Measurements from ENCODE around the gene C6orf89. TPM values are rescaled to one million over a fixed set of nuclear protein-coding genes. Genes with fewer than 3 reads are reported as not detected.

C6orf89 gene
- total and polyA plus RNA-seq, 5 experiments from 2014 or later, result 37.4 to 44.9 (median 41.9) TPM

GRCh38 chr6:36969240-36969691 lies 83.5 kb downstream of the C6orf89 start:
- H3K4me3 Mint-ChIP-seq, result no peak overlapping the region
- POLR2A ChIA-PET, result interaction anchor here (0.6 to 1.5 kb wide), 2 partner anchors 16 to 17 kb away, joined by 3 read pairs; partner anchors contain the start of gene MTCH1
- no peaks in the 10 kb centered on the region for H3K27me3 Mint-ChIP-seq
- ATAC-seq, result no peak
- H3K9me3 Mint-ChIP-seq, result no peaks in the 10 kb centered on the region
- peaks cover 0 to 75% (median 3%) of the 10 kb centered on the region in 3 donors for H3K36me3 Mint-ChIP-seq
- peaks cover 6 to 15% (median 10%) of the 10 kb centered on the region in 4 donors for H3K4me1 Mint-ChIP-seq
- DNase-seq, result no peak
- H3K27ac Mint-ChIP-seq, result peak overlapping the region in 1 of 10 donors; percentile 56

GRCh38 chr6:36969988-36970891 lies 84.5 kb downstream of the C6orf89 start:
- H3K9me3 Mint-ChIP-seq, result no peaks in the 10 kb centered on the region
- H3K4me1 Mint-ChIP-seq, result peaks cover 0 to 5% (median 1%) of the 10 kb centered on the region in 4 donors
- no peak for DNase-seq
- POLR2A ChIA-PET, result interaction anchor here (1.0 to 1.5 kb wide), 2 partner anchors 14 to 16 kb away, joined by 3 to 5 read pairs; partner anchors contain the start of gene MTCH1
- H3K27ac Mint-ChIP-seq, result peak overlapping the region in 2 of 10 donors; percentile 13 to 15
- no peak for ATAC-seq
- H3K27me3 Mint-ChIP-seq, result no peaks in the 10 kb centered on the region
- no peak overlapping the region for H3K4me3 Mint-ChIP-seq
- H3K36me3 Mint-ChIP-seq, result peaks cover 0 to 84% (median 3%) of the 10 kb centered on the region in 3 donors

DNA sequence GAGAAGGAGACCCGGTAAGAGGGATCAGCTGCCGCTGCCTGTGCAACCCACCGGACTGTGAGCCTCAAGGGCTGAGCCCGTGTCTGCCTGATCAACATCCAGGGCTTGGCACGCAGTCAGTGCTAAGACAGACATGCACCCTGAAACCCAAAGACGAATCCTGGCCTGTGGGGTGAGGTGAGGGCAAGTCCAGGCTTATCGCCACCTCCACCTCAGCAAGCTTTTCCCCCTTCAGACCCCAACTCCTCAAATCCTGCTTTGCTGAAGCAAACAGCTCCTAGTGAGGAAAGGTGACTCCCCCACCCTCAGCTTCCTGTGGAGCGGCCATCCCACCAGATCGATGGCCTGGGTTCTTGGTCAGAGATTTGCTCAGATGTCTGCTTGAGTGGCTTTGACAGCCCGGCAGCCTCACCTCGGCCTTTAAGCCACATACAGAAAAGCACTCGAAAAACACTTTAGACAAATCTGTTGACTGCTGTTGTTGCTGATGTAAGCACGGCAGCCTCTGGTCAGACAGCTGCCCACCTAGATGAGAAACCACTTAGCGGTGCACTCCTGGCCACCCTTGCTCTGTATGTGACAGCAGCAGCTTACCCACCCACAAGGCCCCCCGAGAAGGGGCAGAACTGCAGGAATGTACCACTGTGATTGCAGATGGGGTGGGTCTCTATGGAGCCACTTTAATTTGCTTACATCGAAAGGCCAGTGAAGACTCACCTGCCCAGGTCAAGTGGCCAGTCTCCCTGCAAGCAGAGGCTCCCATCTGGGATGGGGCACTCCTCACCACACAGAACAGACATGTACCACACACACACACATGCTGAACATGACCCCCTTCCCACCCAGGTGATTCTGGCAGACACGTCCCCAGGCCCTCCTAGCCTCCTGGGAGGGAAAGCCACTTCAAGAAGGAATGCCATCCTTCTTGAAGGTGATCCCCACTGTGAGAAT lies 85.4 kb downstream of the C6orf89 start:
- Mint-ChIP-seq H3K36me3 (peaks cover 0 to 93% (median 8%) of the 10 kb centered on the region in 3 donors), H3K4me3 (no peak overlapping the region), H3K27me3 (no peaks in the 10 kb centered on the region), H3K9me3 (no peaks in the 10 kb centered on the region), H3K4me1 (no peaks in the 10 kb centered on the region), H3K27ac (peak overlapping the region in 1 of 10 donors; percentile 75)
- ATAC-seq, result no peak
- no peak for DNase-seq
- POLR2A ChIA-PET, result no interaction called here

DNA sequence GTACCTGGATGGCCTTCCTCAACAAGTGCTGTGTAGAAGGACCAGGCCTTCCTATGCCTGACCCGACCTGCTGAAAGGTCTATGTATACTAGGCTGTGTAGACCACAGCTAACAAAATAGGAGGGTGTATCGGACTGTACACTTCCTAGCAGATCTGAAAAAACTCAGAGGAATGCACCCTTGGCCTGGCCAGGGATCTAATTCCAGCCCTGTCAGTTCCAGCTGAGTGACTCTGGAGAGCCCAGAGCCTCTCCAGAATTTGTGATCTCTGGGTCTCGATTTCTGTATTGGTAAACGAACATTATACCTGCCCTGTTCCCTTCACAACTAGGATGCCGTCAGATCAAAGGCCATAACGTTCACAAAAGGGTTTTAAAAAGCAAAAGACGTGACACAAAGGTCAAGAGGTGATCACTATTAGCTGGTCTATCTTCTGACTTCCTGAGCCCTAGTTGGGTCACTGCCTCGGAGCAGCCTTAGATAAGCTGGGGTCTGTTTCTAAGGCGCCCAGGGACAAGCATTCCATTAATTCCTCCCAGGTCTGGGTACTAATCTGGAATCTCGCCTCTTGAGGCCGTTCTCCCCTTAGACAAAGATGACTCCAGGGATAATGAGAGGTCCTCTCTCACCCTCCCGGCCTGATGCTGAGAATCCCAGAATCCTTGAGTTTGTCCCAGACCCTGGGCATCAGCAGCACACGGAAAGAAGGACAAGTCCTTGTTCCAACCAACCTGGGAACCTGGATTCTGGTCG lies 86.3 kb downstream of the C6orf89 start:
- Mint-ChIP-seq H3K4me1 (no peaks in the 10 kb centered on the region), H3K36me3 (peaks cover 0 to 95% (median 8%) of the 10 kb centered on the region in 3 donors), H3K9me3 (no peaks in the 10 kb centered on the region), H3K27ac (peak overlapping the region in 6 of 10 donors; percentile 1 to 68 (median 42)), H3K27me3 (no peaks in the 10 kb centered on the region), H3K4me3 (no peak overlapping the region)
- POLR2A ChIA-PET, result no interaction called here
- DNase-seq (no peak), ATAC-seq (no peak)

DNA sequence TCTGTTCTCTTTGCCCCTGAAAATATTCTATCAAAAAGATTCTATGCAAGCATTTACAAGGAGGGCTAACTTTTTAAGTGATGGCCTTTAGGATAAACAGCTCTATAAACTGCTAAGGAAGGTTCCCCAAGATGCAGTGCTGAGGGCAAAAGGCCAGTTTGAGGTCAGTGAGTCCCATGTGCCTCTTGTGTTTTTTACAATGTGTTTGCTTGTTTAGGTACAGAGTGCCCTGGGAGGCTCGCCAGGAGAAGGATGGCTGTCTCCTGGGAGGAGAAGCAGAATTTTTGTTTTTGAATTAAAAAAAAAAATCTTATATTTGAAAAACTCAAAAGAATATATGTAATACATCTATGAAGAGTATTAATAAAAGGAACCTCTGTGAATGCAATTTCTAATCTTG lies 87.4 kb downstream of the C6orf89 start:
- peaks cover 0 to 95% (median 16%) of the 10 kb centered on the region in 3 donors for H3K36me3 Mint-ChIP-seq
- DNase-seq (no peak), ATAC-seq (no peak)
- H3K4me1 Mint-ChIP-seq, result peaks cover 0 to 4% (median 0%) of the 10 kb centered on the region in 4 donors
- no peak overlapping the region for H3K27ac Mint-ChIP-seq
- POLR2A ChIA-PET, result no interaction called here
- no peak overlapping the region for H3K4me3 Mint-ChIP-seq
- H3K27me3 Mint-ChIP-seq, result no peaks in the 10 kb centered on the region
- H3K9me3 Mint-ChIP-seq, result no peaks in the 10 kb centered on the region

GRCh38 chr6:36973647-36974046 lies 87.9 kb downstream of the C6orf89 start:
- Mint-ChIP-seq H3K4me1 (peaks cover 0 to 4% (median 0%) of the 10 kb centered on the region in 4 donors), H3K27ac (peak overlapping the region in 1 of 10 donors; percentile 63), H3K4me3 (no peak overlapping the region), H3K9me3 (no peaks in the 10 kb centered on the region), H3K27me3 (no peaks in the 10 kb centered on the region), H3K36me3 (peaks cover 0 to 95% (median 16%) of the 10 kb centered on the region in 3 donors)
- ATAC-seq (no peak), DNase-seq (no peak)
- POLR2A ChIA-PET, result no interaction called here

DNA sequence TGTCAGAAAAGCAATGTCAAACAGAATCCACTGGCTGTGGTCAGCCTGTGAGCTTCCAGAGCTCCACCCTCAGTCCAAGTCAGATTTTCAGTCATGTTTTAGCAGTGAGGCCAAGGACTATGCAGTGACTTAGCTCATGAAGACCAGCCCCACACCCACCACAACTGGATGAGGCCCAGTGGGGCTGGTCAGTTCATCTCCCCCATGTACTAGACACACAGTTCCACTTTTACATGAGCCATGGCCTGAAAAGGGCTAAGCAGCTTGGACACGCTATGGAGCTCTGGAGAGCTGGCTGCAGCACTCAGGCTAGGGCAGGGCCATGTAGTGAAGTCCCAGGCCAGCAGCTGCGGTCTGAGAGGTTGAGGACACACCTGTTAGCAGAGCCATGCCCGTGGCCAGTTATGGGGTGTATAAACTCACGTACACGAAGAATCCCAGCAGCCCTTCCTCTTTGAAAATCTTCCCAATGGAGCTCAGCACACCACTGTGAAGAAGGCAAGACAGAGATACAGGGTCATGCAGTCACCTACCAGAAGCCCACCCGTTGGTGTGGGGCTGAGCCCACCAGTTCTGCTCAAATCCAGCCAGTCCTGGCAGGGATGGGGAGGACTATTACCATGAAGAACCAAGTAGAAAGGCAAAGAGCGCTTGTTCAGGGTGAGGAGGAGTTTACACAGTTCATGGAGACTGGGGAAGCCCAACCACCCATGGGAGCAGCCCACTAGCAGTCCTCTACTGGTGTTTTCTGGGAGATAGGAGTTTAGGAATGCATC lies 89.7 kb downstream of the C6orf89 start:
- ATAC-seq (no peak), DNase-seq (no peak)
- Mint-ChIP-seq H3K4me1 (peaks cover 11 to 19% (median 16%) of the 10 kb centered on the region in 4 donors), H3K36me3 (peaks cover 0 to 91% (median 13%) of the 10 kb centered on the region in 3 donors), H3K4me3 (no peak overlapping the region), H3K9me3 (no peaks in the 10 kb centered on the region), H3K27me3 (no peaks in the 10 kb centered on the region), H3K27ac (peak overlapping the region in 1 of 10 donors; percentile 55)
- POLR2A ChIA-PET, result interaction anchor here (1.1 to 1.9 kb wide), 2 partner anchors 11 to 22 kb away, joined by 3 to 7 read pairs; partner anchors contain the start of gene MTCH1

GRCh38 chr6:36976007-36976264 lies 90.2 kb downstream of the C6orf89 start:
- no peak for ATAC-seq
- Mint-ChIP-seq H3K27ac (no peak overlapping the region), H3K4me1 (peaks cover 16 to 24% (median 21%) of the 10 kb centered on the region in 4 donors), H3K27me3 (no peaks in the 10 kb centered on the region), H3K4me3 (no peak overlapping the region), H3K9me3 (no peaks in the 10 kb centered on the region), H3K36me3 (peaks cover 0 to 91% (median 13%) of the 10 kb centered on the region in 3 donors)
- no peak for DNase-seq
- POLR2A ChIA-PET, result interaction anchor here (1.1 to 1.9 kb wide), 2 partner anchors 10 to 22 kb away, joined by 3 to 7 read pairs; partner anchors contain the start of gene MTCH1

GRCh38 chr6:36976509-36976908 lies 90.8 kb downstream of the C6orf89 start:
- peaks cover 19 to 30% (median 25%) of the 10 kb centered on the region in 4 donors for H3K4me1 Mint-ChIP-seq
- peak overlapping the region in 3 of 10 donors; percentile 3 to 54 (median 25) for H3K27ac Mint-ChIP-seq
- no peaks in the 10 kb centered on the region for H3K9me3 Mint-ChIP-seq
- peaks cover 0 to 88% (median 13%) of the 10 kb centered on the region in 3 donors for H3K36me3 Mint-ChIP-seq
- no peaks in the 10 kb centered on the region for H3K27me3 Mint-ChIP-seq
- DNase-seq (no peak), ATAC-seq (no peak)
- POLR2A ChIA-PET, result interaction anchor here (1.1 to 1.9 kb wide), 3 partner anchors 10 to 23 kb away, joined by 3 to 7 read pairs (median 3); partner anchors contain the start of gene MTCH1
- no peak overlapping the region for H3K4me3 Mint-ChIP-seq

GRCh38 chr6:36976931-36977330 lies 91.2 kb downstream of the C6orf89 start:
- POLR2A ChIA-PET, result interaction anchor here (1.1 to 1.9 kb wide), 3 partner anchors 9 to 23 kb away, joined by 3 to 7 read pairs (median 3); partner anchors contain the start of gene MTCH1
- Mint-ChIP-seq H3K36me3 (peaks cover 0 to 88% (median 13%) of the 10 kb centered on the region in 3 donors), H3K27ac (peak overlapping the region in 2 of 10 donors; percentile 44 to 51), H3K9me3 (no peaks in the 10 kb centered on the region), H3K27me3 (no peaks in the 10 kb centered on the region), H3K4me3 (no peak overlapping the region), H3K4me1 (peaks cover 23 to 34% (median 29%) of the 10 kb centered on the region in 4 donors)
- ATAC-seq (no peak), DNase-seq (no peak)

GRCh38 chr6:36977470-36977941 lies 91.8 kb downstream of the C6orf89 start:
- H3K4me1 Mint-ChIP-seq, result peaks cover 25 to 39% (median 33%) of the 10 kb centered on the region in 4 donors
- H3K27ac Mint-ChIP-seq, result peak overlapping the region in 3 of 10 donors; percentile 43 to 56 (median 51)
- H3K4me3 Mint-ChIP-seq, result no peak overlapping the region
- H3K9me3 Mint-ChIP-seq, result no peaks in the 10 kb centered on the region
- no peaks in the 10 kb centered on the region for H3K27me3 Mint-ChIP-seq
- POLR2A ChIA-PET, result interaction anchor here (1.2 to 1.9 kb wide), 2 partner anchors 9 to 13 kb away, joined by 3 to 7 read pairs; partner anchors contain the start of gene MTCH1
- DNase-seq (peak in 1 of 10 donors; percentile 17), ATAC-seq (peak; percentile 38 to 45)
- peaks cover 0 to 84% (median 13%) of the 10 kb centered on the region in 3 donors for H3K36me3 Mint-ChIP-seq
